Fibroblast of the aortic adventitia (primary cell): ENCODE measurements around the gene BABAM2. TPM values are rescaled to one million over a fixed set of nuclear protein-coding genes. Genes with fewer than 3 reads are reported as not detected.

Experiments used
- DNase-seq: peaks from one replicate; pipeline ENCODE4 v3.0.0-alpha.2; 2010; ENCODE audit warnings: low read depth
- H3K4me3 ChIP-seq: 2 replicates; pipeline ENCODE4 v1.5.1; 2011; ENCODE audit warnings: low read depth, mild to moderate bottlenecking, control low read depth, low read length, moderate library complexity
- total RNA-seq: library from RNA; depleted of rRNA; stranded (reverse); fragments of >200 nt; gene quantifications from 2 replicates; pipeline ENCODE4 v1.2.3, GENCODE V29; 2012; ENCODE audit warnings: low replicate concordance
- TF ChIP-seq, protein P1 (sequence below): IDR thresholded peaks from 2 replicates; pipeline ENCODE4 v1.5.1; 2011; ENCODE audit warnings: mild to moderate bottlenecking, low read length, control low read depth, inconsistent platforms; ENCODE audit not compliant: insufficient read depth

The BABAM2 gene
- total RNA-seq, 1 donor: 45.3 TPM

DNA sequence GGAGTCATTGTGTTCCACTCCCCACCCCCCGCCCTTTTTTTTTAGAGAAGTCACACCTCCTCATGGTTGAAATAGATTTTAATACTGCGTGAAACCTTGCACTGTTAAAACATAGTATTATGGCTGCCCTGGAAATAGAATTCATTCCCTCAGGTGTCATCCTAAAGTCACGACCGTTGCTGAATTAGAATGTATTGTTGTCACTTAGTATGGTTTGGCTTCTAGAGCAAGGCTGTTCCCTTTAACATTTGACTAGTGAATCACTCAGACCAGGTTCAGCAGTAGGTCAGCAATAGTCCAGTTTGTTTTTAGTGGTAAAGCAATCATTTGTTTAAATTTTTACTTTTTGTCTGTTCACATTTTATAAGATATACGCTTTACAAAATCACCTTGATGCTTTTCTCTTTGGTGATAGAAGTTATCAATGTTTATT, 1.2 kb downstream of the BABAM2 start:
- TF ChIP-seq, protein P1, sequence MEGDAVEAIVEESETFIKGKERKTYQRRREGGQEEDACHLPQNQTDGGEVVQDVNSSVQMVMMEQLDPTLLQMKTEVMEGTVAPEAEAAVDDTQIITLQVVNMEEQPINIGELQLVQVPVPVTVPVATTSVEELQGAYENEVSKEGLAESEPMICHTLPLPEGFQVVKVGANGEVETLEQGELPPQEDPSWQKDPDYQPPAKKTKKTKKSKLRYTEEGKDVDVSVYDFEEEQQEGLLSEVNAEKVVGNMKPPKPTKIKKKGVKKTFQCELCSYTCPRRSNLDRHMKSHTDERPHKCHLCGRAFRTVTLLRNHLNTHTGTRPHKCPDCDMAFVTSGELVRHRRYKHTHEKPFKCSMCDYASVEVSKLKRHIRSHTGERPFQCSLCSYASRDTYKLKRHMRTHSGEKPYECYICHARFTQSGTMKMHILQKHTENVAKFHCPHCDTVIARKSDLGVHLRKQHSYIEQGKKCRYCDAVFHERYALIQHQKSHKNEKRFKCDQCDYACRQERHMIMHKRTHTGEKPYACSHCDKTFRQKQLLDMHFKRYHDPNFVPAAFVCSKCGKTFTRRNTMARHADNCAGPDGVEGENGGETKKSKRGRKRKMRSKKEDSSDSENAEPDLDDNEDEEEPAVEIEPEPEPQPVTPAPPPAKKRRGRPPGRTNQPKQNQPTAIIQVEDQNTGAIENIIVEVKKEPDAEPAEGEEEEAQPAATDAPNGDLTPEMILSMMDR: no peak
- peak overlapping the region; percentile 94 for H3K4me3 ChIP-seq
- peak; percentile 51 for DNase-seq

- H3K4me3 ChIP-seq: no peak overlapping the region
- no peak for DNase-seq
- TF ChIP-seq, protein P1: no peak
Observed at GRCh38 chr2:27893006-27893405, 2.5 kb downstream of the BABAM2 start.

DNA sequence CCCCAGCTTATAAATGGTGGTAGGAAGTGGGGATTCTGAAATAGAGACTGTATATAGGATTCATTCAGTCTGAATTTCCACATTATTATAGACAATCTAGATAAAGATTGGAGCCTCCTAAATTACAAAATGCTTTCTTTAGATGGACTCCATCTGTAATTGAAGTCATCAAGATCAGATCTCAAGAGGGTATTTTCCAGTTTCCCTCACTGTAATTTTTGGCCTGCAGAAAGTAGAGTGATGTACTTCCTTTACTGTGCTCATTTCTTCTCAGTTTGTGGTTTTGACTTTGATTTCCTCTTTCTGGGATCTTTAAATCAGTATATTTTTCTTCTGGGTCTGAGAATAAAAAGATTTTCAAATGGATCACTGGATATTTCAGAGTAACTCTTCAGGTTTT, 7.2 kb downstream of the BABAM2 start:
- TF ChIP-seq, protein P1: no peak
- no peak for DNase-seq
- no peak overlapping the region for H3K4me3 ChIP-seq

- H3K4me3 ChIP-seq: no peak overlapping the region
- no peak for DNase-seq
- TF ChIP-seq, protein P1: no peak
Observed at GRCh38 chr2:27901234-27901633, 10.7 kb downstream of the BABAM2 start.

GRCh38 chr2:27902098-27902497, 11.6 kb downstream of the BABAM2 start:
- DNase-seq: no peak
- H3K4me3 ChIP-seq: no peak overlapping the region
- TF ChIP-seq, protein P1: no peak

DNA sequence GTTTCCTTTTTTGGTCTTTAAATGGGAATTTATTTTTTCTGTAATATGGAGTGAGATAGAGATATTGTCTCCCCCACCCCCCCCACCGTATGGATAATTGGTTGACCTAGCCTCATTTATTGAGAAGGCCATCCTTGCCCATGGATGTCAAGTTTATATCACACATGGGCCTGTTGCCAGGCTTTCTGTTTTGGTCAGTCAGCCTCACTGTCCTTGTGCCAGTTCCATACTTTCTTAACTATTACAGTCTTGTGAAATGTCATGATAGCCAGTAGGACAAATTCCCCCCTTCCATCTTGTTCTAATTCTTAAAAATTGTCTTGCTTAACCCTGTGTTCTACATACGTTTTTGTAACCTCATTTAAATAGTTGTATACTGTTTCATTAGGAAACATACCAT, 12.5 kb downstream of the BABAM2 start:
- no peak overlapping the region for H3K4me3 ChIP-seq
- TF ChIP-seq, protein P1: no peak
- no peak for DNase-seq

- DNase-seq: no peak
- TF ChIP-seq, protein P1: no peak
Observed at GRCh38 chr2:27903649-27904404, 13.3 kb downstream of the BABAM2 start.

More at GRCh38 chr2:27903649-27904404, 13.3 kb downstream of the BABAM2 start:
- H3K4me3 ChIP-seq: no peak overlapping the region
